ENCODE measurements around the gene DEF6.

DNA sequence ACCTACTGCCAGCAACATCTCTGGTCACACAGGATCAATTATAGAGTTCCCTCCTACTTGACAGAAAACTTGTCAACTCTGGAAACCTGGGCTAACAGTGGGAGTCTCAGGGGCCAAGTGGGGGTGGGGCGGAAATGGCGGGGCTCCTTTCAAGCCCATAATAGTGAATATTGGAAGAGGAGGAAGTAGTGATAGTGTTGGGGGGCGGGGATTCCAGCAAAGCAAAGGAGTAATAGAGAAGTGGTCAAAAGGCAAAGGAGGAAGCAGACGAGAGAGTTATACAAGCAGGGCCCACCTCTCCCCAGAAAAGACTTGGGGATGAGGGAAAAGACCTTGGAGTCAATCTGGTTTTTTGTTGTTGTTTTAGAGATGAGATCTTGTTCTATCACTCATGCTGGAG, 2.1 kb downstream of the DEF6 start:
- TF ChIP-seq, protein P1, sequence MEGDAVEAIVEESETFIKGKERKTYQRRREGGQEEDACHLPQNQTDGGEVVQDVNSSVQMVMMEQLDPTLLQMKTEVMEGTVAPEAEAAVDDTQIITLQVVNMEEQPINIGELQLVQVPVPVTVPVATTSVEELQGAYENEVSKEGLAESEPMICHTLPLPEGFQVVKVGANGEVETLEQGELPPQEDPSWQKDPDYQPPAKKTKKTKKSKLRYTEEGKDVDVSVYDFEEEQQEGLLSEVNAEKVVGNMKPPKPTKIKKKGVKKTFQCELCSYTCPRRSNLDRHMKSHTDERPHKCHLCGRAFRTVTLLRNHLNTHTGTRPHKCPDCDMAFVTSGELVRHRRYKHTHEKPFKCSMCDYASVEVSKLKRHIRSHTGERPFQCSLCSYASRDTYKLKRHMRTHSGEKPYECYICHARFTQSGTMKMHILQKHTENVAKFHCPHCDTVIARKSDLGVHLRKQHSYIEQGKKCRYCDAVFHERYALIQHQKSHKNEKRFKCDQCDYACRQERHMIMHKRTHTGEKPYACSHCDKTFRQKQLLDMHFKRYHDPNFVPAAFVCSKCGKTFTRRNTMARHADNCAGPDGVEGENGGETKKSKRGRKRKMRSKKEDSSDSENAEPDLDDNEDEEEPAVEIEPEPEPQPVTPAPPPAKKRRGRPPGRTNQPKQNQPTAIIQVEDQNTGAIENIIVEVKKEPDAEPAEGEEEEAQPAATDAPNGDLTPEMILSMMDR (IDR thresholded peaks at IDR 0.05), result no peak
- no peak for TF ChIP-seq POLR2AphosphoS5 (IDR thresholded peaks at IDR 0.05)
- no peak for TF ChIP-seq POLR2A (IDR thresholded peaks at IDR 0.05)
